HG03039 (cell line): ENCODE results near the gene ZNF786.
A peak's percentile ranks its signal among the peaks of the same experiment; 100 is the strongest.
"Not testable (repeated sequence)": the region's sequence is repeated elsewhere in the genome, so short reads cannot be mapped to it uniquely, and the experiment has no call there.

Experiments
- ATAC-seq: cut with Tn5 transposase; IDR thresholded peaks from one replicate; pipeline ENCODE4 v1.9.1; 2021; ENCODE audit warnings: mild to moderate bottlenecking, moderate library complexity; ENCODE audit not compliant: unreplicated experiment

ZNF786 gene

GRCh38 chr7:149090397-149091195 lies at the start of gene ZNF786:
ZNF786 (minus strand) TSS chr7:149090718; CDS start chr7:149090640, 78 bp downstream.
- peak; percentile 90 for ATAC-seq

DNA sequence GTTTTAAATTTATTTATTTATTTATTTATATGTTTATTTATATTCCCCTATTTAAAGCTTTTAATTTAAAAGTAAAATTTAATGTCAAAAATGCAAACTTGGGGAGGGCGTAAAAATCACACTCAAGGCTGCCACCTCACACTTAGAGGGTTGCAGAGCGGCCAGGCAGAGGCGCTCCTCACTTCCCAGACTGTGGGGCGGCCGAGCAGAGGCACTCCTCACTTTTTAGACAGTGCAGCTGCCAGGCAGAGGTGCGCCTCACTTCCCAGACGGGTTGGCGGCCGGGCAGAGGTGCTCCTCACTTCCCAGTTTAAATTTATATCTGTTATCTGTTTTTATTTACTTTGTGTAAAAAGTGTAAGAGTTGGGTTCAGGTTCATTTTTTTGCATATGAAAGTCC lies 45.6 kb upstream of the ZNF786 start:
- no peak for ATAC-seq

DNA sequence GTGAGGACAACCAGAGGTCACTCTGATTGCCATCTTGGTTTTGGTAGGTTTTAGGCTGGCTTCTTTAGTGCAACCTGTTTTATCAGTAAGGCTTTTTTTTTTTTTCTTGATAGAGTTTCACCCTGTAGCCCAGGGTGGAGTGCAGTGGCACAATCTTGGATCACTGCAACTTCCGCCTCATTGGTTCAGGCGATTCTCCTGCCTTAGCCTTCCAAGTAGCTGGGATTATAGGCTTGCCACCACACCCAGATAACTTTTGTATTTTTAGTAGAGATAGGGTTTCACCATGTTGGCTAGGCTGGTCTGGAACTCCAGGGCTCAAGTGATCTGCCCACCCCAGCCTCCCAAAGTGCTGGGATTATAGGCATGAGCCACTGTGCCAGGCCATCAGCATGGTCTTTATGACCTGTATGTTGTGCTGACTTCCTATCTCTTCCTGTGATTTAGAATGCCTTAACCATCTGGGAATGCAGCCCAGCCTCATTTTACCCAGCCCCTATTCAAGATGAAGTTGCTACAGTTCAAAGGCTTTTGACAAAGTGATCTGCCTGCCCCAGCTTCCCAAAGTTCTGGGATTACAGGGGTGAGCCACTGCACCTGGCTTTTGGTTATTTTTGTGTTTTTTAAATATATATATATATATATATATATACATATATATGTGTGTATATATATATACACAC lies 42.7 kb upstream of the ZNF786 start:
- no peak for ATAC-seq

DNA sequence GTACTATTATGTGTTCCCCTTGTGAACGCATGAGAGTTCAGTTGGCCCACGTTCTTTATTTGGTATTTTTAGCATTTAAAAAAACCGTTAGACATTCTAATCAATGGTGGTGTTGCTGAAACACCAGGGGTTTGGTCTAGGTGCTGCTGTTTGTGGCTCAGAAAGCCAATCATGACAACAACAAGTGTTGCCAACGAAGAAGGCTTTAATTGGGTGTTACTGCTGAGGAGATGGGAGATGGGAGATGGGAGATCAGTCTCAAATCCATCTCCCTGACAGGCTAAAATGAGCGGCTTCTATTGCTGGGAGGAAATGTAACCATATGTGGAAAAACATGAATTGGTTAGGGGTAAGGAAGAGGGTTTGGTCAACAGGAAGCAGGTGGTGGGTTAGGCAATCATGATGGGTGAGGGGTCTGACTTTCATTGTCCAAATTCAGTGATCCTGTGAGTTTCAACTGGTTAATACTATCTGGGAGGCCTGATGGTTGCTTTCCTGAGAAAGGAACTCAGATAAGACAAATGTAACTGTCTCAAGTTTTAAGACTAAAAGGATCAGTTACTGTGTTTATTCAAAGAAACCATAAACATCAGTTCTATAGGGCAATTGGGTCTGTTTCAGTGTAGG lies 40.2 kb upstream of the ZNF786 start:
- ATAC-seq, result no peak

GRCh38 chr7:149126662-149127266 lies 36.2 kb upstream of the ZNF786 start:
- peak; percentile 39 for ATAC-seq

DNA sequence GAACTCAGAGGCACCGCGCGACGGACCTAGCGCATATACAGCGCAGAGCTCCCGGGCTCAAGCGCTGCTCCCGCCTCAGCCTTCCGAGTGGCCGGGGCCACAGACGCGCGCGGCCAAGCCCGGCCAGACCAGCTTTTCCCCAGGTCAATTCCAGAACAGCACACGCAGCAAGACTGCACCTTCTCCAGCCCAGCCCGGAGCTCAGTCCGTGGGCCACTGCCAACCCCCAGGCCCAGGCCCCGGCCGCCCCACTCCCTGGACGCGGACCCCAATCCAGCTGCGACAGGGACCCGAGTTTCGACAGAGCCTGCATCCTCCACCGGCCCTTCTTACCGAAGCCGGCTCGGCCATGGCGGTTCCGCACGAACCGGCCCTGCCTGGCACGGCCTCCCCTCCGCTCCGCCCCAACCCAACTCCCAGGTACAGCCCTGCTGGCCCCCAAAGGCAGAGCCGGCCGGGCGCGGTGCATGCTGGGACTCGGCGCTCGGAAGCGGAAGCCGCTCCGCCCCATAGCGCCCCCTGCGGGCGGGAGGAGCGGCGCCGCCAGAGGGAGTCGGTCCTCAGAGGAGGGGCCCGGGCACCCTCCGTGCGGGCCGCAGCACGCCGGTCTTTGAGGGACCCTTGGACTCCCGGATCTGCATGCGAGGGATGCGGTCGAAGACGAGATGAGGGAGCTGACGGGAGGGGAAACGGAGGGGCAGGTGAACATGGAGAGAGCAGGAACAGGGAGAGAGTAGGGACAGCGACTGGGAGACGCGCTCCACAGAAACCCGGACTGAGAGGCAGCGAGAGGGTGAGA lies 35.5 kb upstream of the ZNF786 start, which contains the start of gene ZNF425:
ZNF425 (minus strand) TSS at position 462 of the 799 bp plus-strand sequence; CDS start at position 351, 111 bp downstream.
- peak; percentile 85 for ATAC-seq

DNA sequence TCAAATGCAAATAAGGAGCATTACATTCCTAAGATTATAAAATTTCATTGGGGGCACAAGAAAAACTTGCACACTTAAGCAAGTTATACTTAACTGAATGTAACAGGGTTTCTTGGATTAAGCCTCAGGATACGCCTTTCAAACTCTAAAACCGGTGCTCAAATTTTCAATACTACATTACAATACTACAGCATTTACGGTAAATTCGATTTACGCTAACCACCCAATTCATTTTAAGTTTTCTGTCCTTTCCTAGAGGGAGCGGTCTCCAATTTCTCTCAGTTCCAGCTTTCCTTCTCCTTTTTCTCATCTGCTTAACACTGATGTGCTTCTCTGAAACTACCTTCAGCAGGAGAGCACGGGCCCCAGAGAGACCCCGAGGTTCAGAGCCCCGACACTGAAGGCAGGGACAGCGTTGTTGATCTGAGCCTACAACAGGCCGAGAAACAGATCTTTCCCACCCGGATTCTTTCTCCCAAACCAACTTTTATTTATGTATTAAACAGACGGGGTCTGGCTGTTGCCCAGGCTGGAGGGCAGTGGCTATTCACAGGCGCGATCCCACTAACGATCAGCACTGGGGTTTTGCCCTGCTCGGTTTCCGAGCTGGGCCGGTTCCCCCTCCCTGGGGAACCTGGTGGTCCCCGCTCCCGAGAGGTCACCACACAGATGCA lies 34.8 kb upstream of the ZNF786 start:
- ATAC-seq, result no peak

GRCh38 chr7:149109969-149110368 lies 19.5 kb upstream of the ZNF786 start:
- ATAC-seq, result no peak

GRCh38 chr7:149104749-149105148 lies 14.2 kb upstream of the ZNF786 start:
- no peak for ATAC-seq

GRCh38 chr7:149104214-149104613 lies 13.7 kb upstream of the ZNF786 start:
- ATAC-seq, result no peak

GRCh38 chr7:149103424-149103823 lies 12.9 kb upstream of the ZNF786 start:
- no peak for ATAC-seq

DNA sequence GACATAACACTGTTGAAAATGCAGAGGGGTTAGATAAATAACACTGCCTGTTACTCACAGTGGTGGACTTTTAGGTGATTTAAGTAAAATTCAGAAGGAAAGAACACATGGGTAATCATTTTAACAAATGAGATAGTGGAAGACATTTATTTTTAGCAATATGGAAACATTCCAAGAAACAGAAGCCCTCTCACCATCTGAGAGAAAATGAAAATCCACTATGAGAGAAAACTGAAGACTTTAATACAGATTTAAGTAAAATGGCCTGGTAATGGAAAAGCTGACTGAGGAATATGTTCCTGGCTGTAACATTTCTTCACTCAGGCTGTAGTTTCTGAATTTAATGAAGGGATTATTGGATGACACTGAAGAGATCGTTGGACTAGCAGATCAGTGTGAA lies 12.1 kb upstream of the ZNF786 start:
- ATAC-seq, result no peak

DNA sequence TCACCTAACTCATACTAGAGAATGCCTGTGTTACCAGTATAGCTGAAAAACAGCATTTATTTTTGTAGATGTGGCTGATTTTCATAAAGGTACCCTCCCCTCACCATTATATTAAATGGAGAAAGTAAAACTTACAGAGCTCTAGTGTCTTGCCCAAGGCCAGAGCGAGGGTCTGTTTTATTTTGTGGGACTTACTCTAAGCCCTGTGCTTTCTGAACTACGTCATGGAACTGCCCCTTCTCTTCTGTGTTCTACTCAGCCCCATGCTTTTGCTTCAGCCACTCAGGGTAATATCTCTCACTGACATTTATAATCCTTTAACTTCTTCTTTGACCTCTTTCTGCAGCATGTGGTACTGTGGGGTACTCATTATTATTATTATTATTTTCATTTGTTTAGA lies 10.3 kb upstream of the ZNF786 start:
- no peak for ATAC-seq

- no peak for ATAC-seq
Observed at GRCh38 chr7:149099058-149099457, 8.5 kb upstream of the ZNF786 start.

DNA sequence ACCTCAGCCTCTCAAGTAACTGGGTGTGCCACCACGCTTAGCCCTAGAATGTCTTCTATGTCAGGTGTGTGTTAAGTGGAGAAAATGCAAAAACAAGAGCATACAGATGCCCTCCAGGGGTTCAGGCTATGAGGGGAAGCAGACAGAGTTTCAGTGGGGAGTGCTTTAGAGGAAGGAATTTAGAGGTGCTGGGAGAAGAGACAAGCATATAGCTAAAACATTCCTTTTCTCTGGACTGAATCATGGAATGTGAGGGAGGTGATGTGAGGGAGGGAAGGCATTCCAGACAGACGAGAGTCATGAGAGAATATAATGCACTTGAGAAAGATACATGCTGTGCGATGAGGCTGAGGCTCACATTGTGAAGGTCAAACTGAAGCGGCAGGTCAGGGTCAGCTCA lies 6.6 kb upstream of the ZNF786 start:
- ATAC-seq, result no peak

GRCh38 chr7:149093228-149093627 lies 2.7 kb upstream of the ZNF786 start:
- ATAC-seq, result no peak

DNA sequence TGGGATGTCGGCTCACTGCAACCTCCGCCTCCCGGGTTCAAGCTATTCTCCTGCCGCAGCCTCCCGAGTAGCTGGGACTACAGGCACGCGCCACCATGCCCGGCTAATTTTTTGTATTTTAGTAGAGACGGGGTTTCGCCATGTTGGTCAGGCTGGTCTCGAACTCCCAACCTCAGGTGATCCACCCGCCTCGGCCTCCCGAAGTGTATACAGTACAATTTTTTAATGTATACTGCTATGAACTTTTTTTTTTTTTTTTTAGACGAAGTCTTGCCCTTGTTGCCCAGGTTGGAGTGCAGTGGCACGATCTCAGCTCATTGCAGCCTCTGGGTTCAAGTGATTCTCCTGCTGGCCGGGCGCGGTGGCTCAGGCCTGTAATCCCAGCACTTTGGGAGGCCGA lies 1.7 kb upstream of the ZNF786 start:
- ATAC-seq, result not testable (repeated sequence)

- ATAC-seq, result no peak
Observed at GRCh38 chr7:149087376-149087775, 3.1 kb downstream of the ZNF786 start.

DNA sequence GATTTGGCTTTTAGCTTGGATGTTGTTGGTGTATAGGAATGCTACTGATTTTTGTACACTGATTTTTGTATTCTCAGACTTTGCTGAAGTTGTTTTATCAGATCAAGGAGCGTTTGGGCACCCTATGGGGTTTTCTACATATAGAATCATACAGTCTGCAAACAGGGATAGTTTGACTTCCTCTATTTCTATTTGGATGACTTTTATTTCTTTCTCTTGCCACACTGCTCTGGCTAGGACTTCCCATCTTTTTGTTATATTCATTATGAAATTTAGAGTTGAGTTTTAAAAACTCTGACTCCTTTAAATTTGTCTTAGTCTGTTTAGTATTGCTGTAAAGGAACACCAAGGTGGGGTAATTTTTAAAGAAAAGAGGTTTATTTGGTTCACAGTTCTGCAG lies 4.7 kb downstream of the ZNF786 start:
- no peak for ATAC-seq

DNA sequence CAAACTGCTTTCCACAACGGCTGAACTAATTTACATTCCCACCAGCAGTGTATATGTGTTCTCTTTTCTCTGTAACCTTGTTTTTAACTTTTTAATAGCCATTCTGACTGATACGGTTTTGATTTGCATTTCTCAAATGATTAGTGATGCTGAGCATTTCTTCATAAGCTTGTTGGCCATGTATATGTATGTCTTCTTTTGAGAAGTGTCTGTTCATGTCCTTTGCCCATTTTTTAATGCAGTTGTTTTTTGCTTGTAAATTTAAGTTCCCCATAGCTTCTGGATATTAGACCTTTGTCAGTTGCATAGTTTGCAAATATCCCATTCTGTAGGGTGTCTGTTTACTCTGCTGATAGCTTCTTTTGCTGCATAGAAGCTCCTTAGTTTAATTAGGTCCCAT lies 6.1 kb downstream of the ZNF786 start:
- ATAC-seq, result no peak
